Measurements from ENCODE around the gene GPR108. TPM values are rescaled to one million over a fixed set of nuclear protein-coding genes. Genes with fewer than 3 reads are reported as not detected.

GPR108 gene
- total and polyA plus RNA-seq, 2 of the 13 experiments (the other 11 are each of a cell fraction or from before 2014, with no cell fraction given): 36.4 to 63.0 TPM

DNA sequence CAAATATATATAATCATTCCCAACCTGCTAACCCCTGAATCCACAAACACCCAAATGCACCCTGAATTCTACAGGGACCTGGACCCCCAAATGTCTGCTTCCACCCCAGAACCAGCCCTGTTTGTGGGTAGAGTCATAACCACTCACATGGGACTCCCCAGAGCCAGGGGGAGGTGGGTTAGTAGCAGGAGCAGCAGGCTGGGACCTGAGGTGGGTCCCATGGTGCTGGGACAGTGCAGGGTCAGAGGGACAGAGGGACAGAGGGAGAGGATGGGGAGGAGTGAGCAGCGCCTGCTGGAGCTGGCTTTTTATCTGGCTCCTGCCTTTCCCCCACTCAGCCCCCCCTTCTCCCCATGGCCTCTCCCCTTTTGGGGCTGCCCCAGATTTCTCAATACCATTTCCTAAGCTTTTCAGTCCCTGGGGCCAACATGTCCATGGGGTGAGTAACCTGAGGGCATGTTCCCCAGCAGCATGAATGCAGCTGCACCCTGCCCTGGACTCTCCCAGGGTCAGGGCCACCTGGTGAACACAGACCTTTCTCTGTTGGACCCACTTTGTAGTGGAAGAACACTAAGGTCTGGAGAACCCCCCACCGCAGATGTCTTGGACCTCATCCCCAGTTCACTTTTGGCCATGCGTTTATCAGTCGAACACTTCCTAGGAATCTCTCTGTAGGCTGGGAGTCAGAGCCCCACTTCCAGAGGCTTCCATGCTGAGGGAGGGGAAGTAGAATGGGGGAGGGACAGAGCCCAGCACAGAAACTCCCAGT is 16.8 kb downstream of the GPR108 start, which contains the start of gene C3 (continued):
- TF ChIP-seq DZIP1 (CRISPR knock-in tag; IDR thresholded peaks at IDR 0.05): no peak
- TF ChIP-seq IRF2 (CRISPR knock-in tag; IDR thresholded peaks at IDR 0.05): peak; percentile 82
- TF ChIP-seq CBX5 (CRISPR knock-in tag; IDR thresholded peaks at IDR 0.05; ENCODE audit: borderline replicate concordance): peak; percentile 79; the same call in 1 of the 2 replicates
- TF ChIP-seq ZNF33A (CRISPR knock-in tag; IDR thresholded peaks at IDR 0.05; ENCODE audit: borderline replicate concordance): peak; percentile 77; the same call in 1 of the 2 replicates
- TF ChIP-seq KLF13 (CRISPR knock-in tag; IDR thresholded peaks at IDR 0.05): no peak
- TF ChIP-seq MEIS2 (CRISPR knock-in tag; IDR thresholded peaks at IDR 0.05): 0 out of 2 replicates have a peak, but pooled peaks have one; percentile 36
- TF ChIP-seq ZNF275 (CRISPR knock-in tag; IDR thresholded peaks at IDR 0.05; ENCODE audit: borderline replicate concordance): no peak; the same call in 1 of the 2 replicates
- peak; percentile 87 for TF ChIP-seq PITX1 (CRISPR knock-in tag; IDR thresholded peaks at IDR 0.05)
- TF ChIP-seq SIX4 (CRISPR knock-in tag; IDR thresholded peaks at IDR 0.05): peak; percentile 37; the same call in 1 of the 2 replicates
- peak; percentile 95 for TF ChIP-seq DR1 (CRISPR knock-in tag; IDR thresholded peaks at IDR 0.05)
- TF ChIP-seq ZNF839 (CRISPR knock-in tag; IDR thresholded peaks at IDR 0.05; ENCODE audit: borderline replicate concordance): peak; percentile 80; the same call in 1 of the 2 replicates
- TF ChIP-seq ZSCAN5A (CRISPR knock-in tag; IDR thresholded peaks at IDR 0.05; ENCODE audit: borderline replicate concordance): peak; percentile 58; the same call in 1 of the 2 replicates
- TF ChIP-seq ATF3 (CRISPR knock-in tag; IDR thresholded peaks at IDR 0.05): peak; percentile 27; the same call in 1 of the 2 replicates
- no peak for TF ChIP-seq IRX3 (CRISPR knock-in tag; IDR thresholded peaks at IDR 0.05; ENCODE audit: borderline replicate concordance, low read depth)
- peak; percentile 94 for TF ChIP-seq MED8 (CRISPR knock-in tag; IDR thresholded peaks at IDR 0.05; ENCODE audit: insufficient replicate concordance)
- peak; percentile 66; the same call in 1 of the 2 replicates for TF ChIP-seq ZNF891 (CRISPR knock-in tag; IDR thresholded peaks at IDR 0.05)
- TF ChIP-seq RFX3 (CRISPR knock-in tag; IDR thresholded peaks at IDR 0.05): no peak; the same call in 1 of the 2 replicates
- no peak for TF ChIP-seq ZNF619 (CRISPR knock-in tag; IDR thresholded peaks at IDR 0.05)
- TF ChIP-seq ZNF24 (IDR thresholded peaks at IDR 0.05): no peak
- TF ChIP-seq, protein P1, sequence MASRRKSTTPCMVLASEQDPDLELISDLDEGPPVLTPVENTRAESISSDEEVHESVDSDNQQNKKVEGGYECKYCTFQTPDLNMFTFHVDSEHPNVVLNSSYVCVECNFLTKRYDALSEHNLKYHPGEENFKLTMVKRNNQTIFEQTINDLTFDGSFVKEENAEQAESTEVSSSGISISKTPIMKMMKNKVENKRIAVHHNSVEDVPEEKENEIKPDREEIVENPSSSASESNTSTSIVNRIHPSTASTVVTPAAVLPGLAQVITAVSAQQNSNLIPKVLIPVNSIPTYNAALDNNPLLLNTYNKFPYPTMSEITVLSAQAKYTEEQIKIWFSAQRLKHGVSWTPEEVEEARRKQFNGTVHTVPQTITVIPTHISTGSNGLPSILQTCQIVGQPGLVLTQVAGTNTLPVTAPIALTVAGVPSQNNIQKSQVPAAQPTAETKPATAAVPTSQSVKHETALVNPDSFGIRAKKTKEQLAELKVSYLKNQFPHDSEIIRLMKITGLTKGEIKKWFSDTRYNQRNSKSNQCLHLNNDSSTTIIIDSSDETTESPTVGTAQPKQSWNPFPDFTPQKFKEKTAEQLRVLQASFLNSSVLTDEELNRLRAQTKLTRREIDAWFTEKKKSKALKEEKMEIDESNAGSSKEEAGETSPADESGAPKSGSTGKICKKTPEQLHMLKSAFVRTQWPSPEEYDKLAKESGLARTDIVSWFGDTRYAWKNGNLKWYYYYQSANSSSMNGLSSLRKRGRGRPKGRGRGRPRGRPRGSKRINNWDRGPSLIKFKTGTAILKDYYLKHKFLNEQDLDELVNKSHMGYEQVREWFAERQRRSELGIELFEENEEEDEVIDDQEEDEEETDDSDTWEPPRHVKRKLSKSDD (CRISPR knock-in tag; IDR thresholded peaks at IDR 0.05; ENCODE audit: low read depth): no peak
- TF ChIP-seq ZNF557 (CRISPR knock-in tag; IDR thresholded peaks at IDR 0.05): peak; percentile 28; the same call in 1 of the 2 replicates
